Osteocyte (in vitro differentiated cells): ENCODE results near the gene IGF2. TPM values are rescaled to one million over a fixed set of nuclear protein-coding genes. Genes with fewer than 3 reads are reported as not detected.

Source experiments
- DNase-seq: peaks from one replicate; pipeline ENCODE4 v3.0.0; 2021; ENCODE audit warnings: mixed read lengths; ENCODE audit not compliant: unreplicated experiment; ENCODE audit errors: extremely low spot score
- H3K27ac Mint-ChIP-seq: one replicate; pipeline ENCODE4 v1.8.0; 2021; ENCODE audit warnings: mild to moderate bottlenecking, mixed read lengths; ENCODE audit not compliant: unreplicated experiment
- H3K27me3 Mint-ChIP-seq: one replicate; pipeline ENCODE4 v1.8.0; 2021; ENCODE audit warnings: mixed read lengths; ENCODE audit not compliant: unreplicated experiment
- H3K36me3 Mint-ChIP-seq: one replicate; pipeline ENCODE4 v1.8.0; 2021; ENCODE audit warnings: mixed read lengths; ENCODE audit not compliant: unreplicated experiment
- H3K4me1 Mint-ChIP-seq: one replicate; pipeline ENCODE4 v1.8.0; 2021; ENCODE audit warnings: mixed read lengths; ENCODE audit not compliant: unreplicated experiment
- H3K4me3 Mint-ChIP-seq: one replicate; pipeline ENCODE4 v1.8.0; 2021; ENCODE audit warnings: mild to moderate bottlenecking, moderate library complexity, mixed read lengths; ENCODE audit not compliant: unreplicated experiment
- H3K9me3 Mint-ChIP-seq: one replicate; pipeline ENCODE4 v1.8.0; 2021; ENCODE audit warnings: mixed read lengths; ENCODE audit not compliant: unreplicated experiment
- total RNA-seq: library from RNA; stranded (reverse); gene quantifications from 2 replicates; pipeline ENCODE4 v1.2.1, GENCODE V29; 2021
- TF ChIP-seq, protein P1 (sequence below): fragments of 200-600 bp; sonication (generic); IDR thresholded peaks from 2 replicates; pipeline ENCODE4 v1.5.0; 2021; ENCODE audit warnings: antibody characterized with exemption, mild to moderate bottlenecking, moderate library complexity

The IGF2 gene
- total RNA-seq, 1 donor from 2014 or later: 590 TPM

DNA sequence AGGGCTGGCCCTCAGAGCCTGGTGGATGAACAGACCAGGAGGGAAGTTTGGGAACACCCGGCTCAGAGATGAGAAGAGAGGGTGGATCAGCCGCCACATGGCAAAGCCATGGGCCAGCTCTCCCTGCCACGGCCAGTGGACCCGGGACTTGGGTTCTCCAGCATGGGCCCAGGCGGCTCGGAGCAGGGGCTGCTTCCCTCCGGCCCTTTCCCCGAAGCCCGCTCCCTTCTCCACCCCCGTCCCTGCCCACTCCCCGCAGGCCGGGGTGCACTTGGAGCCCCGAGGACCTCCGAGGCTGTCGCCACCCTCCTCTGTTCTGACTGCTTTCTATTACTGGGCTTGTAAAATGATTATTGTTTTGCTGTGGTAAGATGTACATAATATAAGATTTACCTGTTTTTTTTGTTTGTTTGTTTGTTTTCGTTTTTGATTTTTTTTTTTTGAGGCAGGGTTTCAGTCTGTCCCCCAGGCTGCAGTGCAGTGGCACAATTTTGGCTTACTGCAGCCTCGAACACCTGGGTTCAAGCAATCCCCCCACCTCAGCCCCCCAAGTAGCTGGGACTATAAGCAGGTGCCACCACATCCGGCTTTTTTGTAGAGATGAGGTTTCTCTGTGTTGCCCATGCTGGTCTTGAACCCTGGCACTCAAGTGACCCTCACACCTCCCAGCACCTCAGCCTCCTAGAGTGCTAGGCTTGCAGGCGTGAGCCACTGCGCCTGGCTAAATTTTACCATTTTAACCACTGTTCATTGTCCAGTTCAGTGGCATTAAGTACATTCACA, 43.7 kb upstream of the IGF2 start:
- H3K9me3 Mint-ChIP-seq: no peaks in the 10 kb centered on the region
- no peaks in the 10 kb centered on the region for H3K36me3 Mint-ChIP-seq
- DNase-seq: no peak
- peaks cover 9% of the 10 kb centered on the region for H3K4me1 Mint-ChIP-seq
- H3K27me3 Mint-ChIP-seq: peaks cover 16% of the 10 kb centered on the region
- TF ChIP-seq, protein P1, sequence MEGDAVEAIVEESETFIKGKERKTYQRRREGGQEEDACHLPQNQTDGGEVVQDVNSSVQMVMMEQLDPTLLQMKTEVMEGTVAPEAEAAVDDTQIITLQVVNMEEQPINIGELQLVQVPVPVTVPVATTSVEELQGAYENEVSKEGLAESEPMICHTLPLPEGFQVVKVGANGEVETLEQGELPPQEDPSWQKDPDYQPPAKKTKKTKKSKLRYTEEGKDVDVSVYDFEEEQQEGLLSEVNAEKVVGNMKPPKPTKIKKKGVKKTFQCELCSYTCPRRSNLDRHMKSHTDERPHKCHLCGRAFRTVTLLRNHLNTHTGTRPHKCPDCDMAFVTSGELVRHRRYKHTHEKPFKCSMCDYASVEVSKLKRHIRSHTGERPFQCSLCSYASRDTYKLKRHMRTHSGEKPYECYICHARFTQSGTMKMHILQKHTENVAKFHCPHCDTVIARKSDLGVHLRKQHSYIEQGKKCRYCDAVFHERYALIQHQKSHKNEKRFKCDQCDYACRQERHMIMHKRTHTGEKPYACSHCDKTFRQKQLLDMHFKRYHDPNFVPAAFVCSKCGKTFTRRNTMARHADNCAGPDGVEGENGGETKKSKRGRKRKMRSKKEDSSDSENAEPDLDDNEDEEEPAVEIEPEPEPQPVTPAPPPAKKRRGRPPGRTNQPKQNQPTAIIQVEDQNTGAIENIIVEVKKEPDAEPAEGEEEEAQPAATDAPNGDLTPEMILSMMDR: no peak
- H3K27ac Mint-ChIP-seq: no peak overlapping the region
- H3K4me3 Mint-ChIP-seq: no peak overlapping the region

- no peak overlapping the region for H3K4me3 Mint-ChIP-seq
- H3K9me3 Mint-ChIP-seq: no peaks in the 10 kb centered on the region
- H3K27me3 Mint-ChIP-seq: peaks cover 16% of the 10 kb centered on the region
- no peaks in the 10 kb centered on the region for H3K36me3 Mint-ChIP-seq
- no peak for DNase-seq
- H3K4me1 Mint-ChIP-seq: peaks cover 9% of the 10 kb centered on the region
- no peak overlapping the region for H3K27ac Mint-ChIP-seq
- TF ChIP-seq, protein P1: no peak
Measured at GRCh38 chr11:2182075-2182474, 42.9 kb upstream of the IGF2 start.

DNA sequence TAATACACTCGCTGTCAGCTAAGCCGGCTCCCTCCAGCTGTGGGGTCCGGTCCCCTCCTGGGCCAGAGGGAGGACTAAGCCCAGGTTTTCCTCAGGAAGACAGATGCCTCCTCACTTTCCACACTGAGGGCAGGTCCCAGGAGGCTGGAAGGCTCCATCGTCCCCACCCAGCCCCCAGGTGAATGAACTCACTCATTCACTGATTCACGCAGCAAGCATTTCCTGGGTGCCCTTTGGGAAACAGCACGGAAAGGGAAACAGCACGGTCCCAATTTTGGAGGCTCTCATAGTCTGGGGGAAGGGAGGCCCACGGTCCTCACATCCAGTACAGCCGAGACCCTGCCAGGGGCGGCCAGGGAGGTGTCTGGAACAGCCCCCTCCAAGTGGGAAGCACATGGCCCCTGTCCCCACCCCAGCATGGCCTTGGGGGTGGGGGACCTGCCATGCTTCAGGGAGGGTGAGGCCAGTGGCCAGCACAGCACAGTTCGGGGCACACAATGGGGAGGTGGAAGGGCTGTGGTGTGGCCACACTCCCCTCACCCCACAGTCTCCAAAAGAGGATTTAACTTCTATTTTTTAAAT, 41.7 kb upstream of the IGF2 start:
- no peak overlapping the region for H3K27ac Mint-ChIP-seq
- TF ChIP-seq, protein P1: no peak
- H3K4me3 Mint-ChIP-seq: no peak overlapping the region
- H3K9me3 Mint-ChIP-seq: no peaks in the 10 kb centered on the region
- no peak for DNase-seq
- H3K36me3 Mint-ChIP-seq: no peaks in the 10 kb centered on the region
- peaks cover 16% of the 10 kb centered on the region for H3K27me3 Mint-ChIP-seq
- peaks cover 9% of the 10 kb centered on the region for H3K4me1 Mint-ChIP-seq

DNA sequence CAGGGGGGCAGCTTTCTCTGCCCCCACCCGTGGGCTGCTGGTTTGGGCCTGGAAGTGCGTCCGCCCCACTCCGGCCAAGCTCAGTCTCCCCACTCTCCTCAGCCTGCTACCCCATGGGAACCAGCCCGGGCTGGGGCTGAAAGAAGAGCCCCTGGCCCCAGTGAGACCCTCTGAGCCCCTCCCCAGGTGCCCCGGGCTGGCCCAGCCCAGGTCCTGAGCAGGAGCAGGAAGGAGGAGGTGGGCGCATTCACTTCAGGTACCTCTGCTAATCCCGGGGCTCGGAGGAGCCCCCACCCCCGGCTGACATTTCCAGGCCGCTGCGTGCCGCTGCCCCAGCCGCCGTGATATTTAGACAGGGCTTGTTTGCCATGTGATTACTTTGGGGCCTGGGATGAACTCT, 41.2 kb upstream of the IGF2 start:
- Mint-ChIP-seq H3K4me1 (peaks cover 10% of the 10 kb centered on the region), H3K4me3 (no peak overlapping the region), H3K27ac (no peak overlapping the region), H3K9me3 (no peaks in the 10 kb centered on the region), H3K36me3 (no peaks in the 10 kb centered on the region), H3K27me3 (peaks cover 16% of the 10 kb centered on the region)
- DNase-seq: no peak
- TF ChIP-seq, protein P1: no peak

- DNase-seq: no peak
- TF ChIP-seq, protein P1: no peak
- Mint-ChIP-seq H3K9me3 (no peaks in the 10 kb centered on the region), H3K27me3 (peaks cover 8% of the 10 kb centered on the region), H3K27ac (no peak overlapping the region), H3K36me3 (no peaks in the 10 kb centered on the region), H3K4me1 (peaks cover 10% of the 10 kb centered on the region), H3K4me3 (no peak overlapping the region)
Measured at GRCh38 chr11:2179516-2179915, 40.3 kb upstream of the IGF2 start.
